Fibroblast of lung (primary cell): Measurements from ENCODE around the gene RHOB.

ENCODE experiments used
- CTCF ChIP-seq, 2 donors: IDR thresholded peaks in 1 of 2; conservative IDR thresholded peaks in 1 of 2; 1 replicate in 1 of 2; 2 replicates in 1 of 2; pipeline ENCODE4 v1.5.1; 2011 to 2012; ENCODE audit warnings: low read length in 2 of 2, control low read depth in 1 of 2, inconsistent platforms in 1 of 2, low read depth in 1 of 2, mild to moderate bottlenecking in 1 of 2
- EZH2 ChIP-seq: IDR thresholded peaks from 2 replicates; pipeline ENCODE4 v1.5.1; 2012; ENCODE audit warnings: low read length, control low read depth, mild to moderate bottlenecking; ENCODE audit errors: missing control alignments

- TF ChIP-seq CTCF (conservative IDR thresholded peaks at IDR 0.05 in 1 of 2, IDR thresholded peaks at IDR 0.05 in 1 of 2; ENCODE audit: low read depth in 1 of 2, low read length in 2 of 2) (no peak), EZH2 (no peak)
These were observed 22.0 kb downstream of the RHOB start for GRCh38 chr2:20468549-20469500.
